Measurements from ENCODE around the gene DST.
A peak's percentile ranks its signal among the peaks of the same experiment; 100 is the strongest.
"Not testable (repeated sequence)": the region's sequence is repeated elsewhere in the genome, so short reads cannot be mapped to it uniquely, and the experiment has no call there.

The DST gene

GRCh38 chr6:56663344-56663743, 20.7 kb upstream of the DST start:
- no peak for DNase-seq (ENCODE audit: low read depth, low spot score)

GRCh38 chr6:56661338-56661737, 18.6 kb upstream of the DST start:
- not testable (repeated sequence) for DNase-seq (ENCODE audit: low read depth, low spot score)

- no peak for DNase-seq (ENCODE audit: low read depth, low spot score)
Measured at GRCh38 chr6:56660381-56660730, 17.7 kb upstream of the DST start.

GRCh38 chr6:56659721-56660380, 17.2 kb upstream of the DST start:
- DNase-seq (ENCODE audit: low read depth, low spot score): no peak

GRCh38 chr6:56658326-56658725, 15.6 kb upstream of the DST start:
- no peak for DNase-seq (ENCODE audit: low read depth, low spot score)

GRCh38 chr6:56657354-56657753, 14.7 kb upstream of the DST start:
- DNase-seq (ENCODE audit: low read depth, low spot score): no peak

GRCh38 chr6:56656466-56656865, 13.8 kb upstream of the DST start:
- no peak for DNase-seq (ENCODE audit: low read depth, low spot score)

- no peak for DNase-seq (ENCODE audit: low read depth, low spot score)
Measured at GRCh38 chr6:56655996-56656395, 13.3 kb upstream of the DST start.

- no peak for DNase-seq (ENCODE audit: low read depth, low spot score)
Measured at GRCh38 chr6:56655249-56655648, 12.6 kb upstream of the DST start.

GRCh38 chr6:56652994-56653393, 10.3 kb upstream of the DST start:
- DNase-seq (ENCODE audit: low read depth, low spot score): no peak

- no peak for DNase-seq (ENCODE audit: low read depth, low spot score)
Measured at GRCh38 chr6:56652231-56652630, 9.5 kb upstream of the DST start.

- no peak for DNase-seq (ENCODE audit: low read depth, low spot score)
Measured at GRCh38 chr6:56650191-56650590, 7.5 kb upstream of the DST start.

- no peak for DNase-seq (ENCODE audit: low read depth, low spot score)
Measured at GRCh38 chr6:56649782-56650181, 7.1 kb upstream of the DST start.

GRCh38 chr6:56649053-56649769, 6.5 kb upstream of the DST start:
- DNase-seq (ENCODE audit: low read depth, low spot score): no peak

GRCh38 chr6:56647172-56647762, 4.6 kb upstream of the DST start:
- no peak for DNase-seq (ENCODE audit: low read depth, low spot score)

- no peak for DNase-seq (ENCODE audit: low read depth, low spot score)
Measured at GRCh38 chr6:56644366-56644765, 1.7 kb upstream of the DST start.

- no peak for DNase-seq (ENCODE audit: low read depth, low spot score)
Measured at GRCh38 chr6:56643379-56644089, 845 bp upstream of the DST start.

- no peak for DNase-seq (ENCODE audit: low read depth, low spot score)
Measured at GRCh38 chr6:56640374-56640773, 2.3 kb downstream of the DST start.

GRCh38 chr6:56638760-56639159, 3.9 kb downstream of the DST start:
- no peak for DNase-seq (ENCODE audit: low read depth, low spot score)

GRCh38 chr6:56637640-56638039, 5.0 kb downstream of the DST start:
- DNase-seq (ENCODE audit: low read depth, low spot score): peak; percentile 55

GRCh38 chr6:56628105-56628504, 14.6 kb downstream of the DST start:
- no peak for DNase-seq (ENCODE audit: low read depth, low spot score)

- no peak for DNase-seq (ENCODE audit: low read depth, low spot score)
Measured at GRCh38 chr6:56625356-56625755, 17.3 kb downstream of the DST start.

GRCh38 chr6:56624728-56625069, 18.0 kb downstream of the DST start:
- DNase-seq (ENCODE audit: low read depth, low spot score): no peak
